ENCODE data around the gene APOOL.

APOOL gene

DNA sequence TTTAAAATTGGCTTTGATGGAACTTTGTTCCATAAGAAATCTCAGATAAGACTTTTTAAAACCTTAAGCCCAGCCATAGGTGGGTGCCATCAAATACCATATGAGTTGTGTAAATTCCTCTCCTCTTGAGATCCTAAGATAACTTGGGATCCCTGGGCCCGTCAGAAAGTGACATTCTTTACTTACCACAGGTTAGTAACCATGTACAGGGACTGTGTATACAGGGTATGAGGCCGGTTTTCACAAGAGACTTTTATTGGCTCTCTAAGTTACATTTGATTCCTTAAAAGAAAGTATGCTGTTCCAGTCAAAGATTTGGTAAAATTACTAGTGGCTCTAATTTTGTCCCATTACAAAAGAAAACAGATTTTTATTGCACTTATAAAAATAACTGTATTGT is 110.1 kb downstream of the APOOL start:
- no peaks in the 10 kb centered on the region for H3K4me1 ChIP-seq (ENCODE audit: low read length)
- no peaks in the 10 kb centered on the region for H3K9me3 ChIP-seq (ENCODE audit: insufficient read depth, low read length)
- TF ChIP-seq, protein P1, sequence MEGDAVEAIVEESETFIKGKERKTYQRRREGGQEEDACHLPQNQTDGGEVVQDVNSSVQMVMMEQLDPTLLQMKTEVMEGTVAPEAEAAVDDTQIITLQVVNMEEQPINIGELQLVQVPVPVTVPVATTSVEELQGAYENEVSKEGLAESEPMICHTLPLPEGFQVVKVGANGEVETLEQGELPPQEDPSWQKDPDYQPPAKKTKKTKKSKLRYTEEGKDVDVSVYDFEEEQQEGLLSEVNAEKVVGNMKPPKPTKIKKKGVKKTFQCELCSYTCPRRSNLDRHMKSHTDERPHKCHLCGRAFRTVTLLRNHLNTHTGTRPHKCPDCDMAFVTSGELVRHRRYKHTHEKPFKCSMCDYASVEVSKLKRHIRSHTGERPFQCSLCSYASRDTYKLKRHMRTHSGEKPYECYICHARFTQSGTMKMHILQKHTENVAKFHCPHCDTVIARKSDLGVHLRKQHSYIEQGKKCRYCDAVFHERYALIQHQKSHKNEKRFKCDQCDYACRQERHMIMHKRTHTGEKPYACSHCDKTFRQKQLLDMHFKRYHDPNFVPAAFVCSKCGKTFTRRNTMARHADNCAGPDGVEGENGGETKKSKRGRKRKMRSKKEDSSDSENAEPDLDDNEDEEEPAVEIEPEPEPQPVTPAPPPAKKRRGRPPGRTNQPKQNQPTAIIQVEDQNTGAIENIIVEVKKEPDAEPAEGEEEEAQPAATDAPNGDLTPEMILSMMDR (IDR thresholded peaks at IDR 0.05; ENCODE audit: low read depth, low read length): no peak
- no peak for TF ChIP-seq EZH2phosphoT487 (IDR thresholded peaks at IDR 0.05; ENCODE audit: low read depth)
- H3K36me3 ChIP-seq (replicated peaks; ENCODE audit: low read depth, low read length): no peaks in the 10 kb centered on the region
- H4K20me1 ChIP-seq (ENCODE audit: insufficient read depth, low read length): no peaks in the 10 kb centered on the region
- H3K79me2 ChIP-seq (ENCODE audit: low read length): no peaks in the 10 kb centered on the region
- no peak overlapping the region for H3K4me2 ChIP-seq (ENCODE audit: low read length)
- no peak overlapping the region for H3K4me3 ChIP-seq (ENCODE audit: low read length)
- H3K27me3 ChIP-seq (ENCODE audit: low read depth, low read length): no peaks in the 10 kb centered on the region
- no peak overlapping the region for H2AFZ ChIP-seq (ENCODE audit: low read depth, low read length)
- H3K27ac ChIP-seq (ENCODE audit: low read length): no peak overlapping the region
- no peak overlapping the region for H3K9ac ChIP-seq (ENCODE audit: low read length)

DNA sequence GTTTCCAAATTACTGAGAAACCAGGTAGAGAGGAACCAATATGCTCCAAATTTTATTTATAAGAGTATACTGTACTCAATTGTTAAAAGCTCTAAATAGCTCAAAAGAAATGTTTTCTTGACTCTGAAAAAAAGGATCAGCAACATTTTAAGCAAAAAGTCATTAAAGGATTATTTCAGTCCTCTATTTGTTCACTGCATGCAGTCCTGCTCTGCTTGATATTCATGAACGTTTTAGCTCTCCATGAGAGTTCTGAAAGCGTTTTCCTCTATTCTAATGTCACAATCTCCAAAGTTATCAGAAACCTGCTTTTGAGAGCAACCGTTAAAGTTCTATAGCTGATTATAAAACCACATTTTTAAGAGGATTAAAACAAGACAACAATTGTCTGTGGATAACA is 110.5 kb downstream of the APOOL start:
- TF ChIP-seq, protein P1 (IDR thresholded peaks at IDR 0.05; ENCODE audit: low read depth, low read length): no peak
- TF ChIP-seq EZH2phosphoT487 (IDR thresholded peaks at IDR 0.05; ENCODE audit: low read depth): no peak
- no peaks in the 10 kb centered on the region for H3K4me1 ChIP-seq (ENCODE audit: low read length)
- no peak overlapping the region for H3K4me3 ChIP-seq (ENCODE audit: low read length)
- H3K27me3 ChIP-seq (ENCODE audit: low read depth, low read length): no peaks in the 10 kb centered on the region
- H3K9me3 ChIP-seq (ENCODE audit: insufficient read depth, low read length): no peaks in the 10 kb centered on the region
- H3K4me2 ChIP-seq (ENCODE audit: low read length): no peak overlapping the region
- H4K20me1 ChIP-seq (ENCODE audit: insufficient read depth, low read length): no peaks in the 10 kb centered on the region
- H2AFZ ChIP-seq (ENCODE audit: low read depth, low read length): no peak overlapping the region
- no peak overlapping the region for H3K9ac ChIP-seq (ENCODE audit: low read length)
- no peaks in the 10 kb centered on the region for H3K36me3 ChIP-seq (replicated peaks; ENCODE audit: low read depth, low read length)
- H3K79me2 ChIP-seq (ENCODE audit: low read length): no peaks in the 10 kb centered on the region
- no peak overlapping the region for H3K27ac ChIP-seq (ENCODE audit: low read length)

DNA sequence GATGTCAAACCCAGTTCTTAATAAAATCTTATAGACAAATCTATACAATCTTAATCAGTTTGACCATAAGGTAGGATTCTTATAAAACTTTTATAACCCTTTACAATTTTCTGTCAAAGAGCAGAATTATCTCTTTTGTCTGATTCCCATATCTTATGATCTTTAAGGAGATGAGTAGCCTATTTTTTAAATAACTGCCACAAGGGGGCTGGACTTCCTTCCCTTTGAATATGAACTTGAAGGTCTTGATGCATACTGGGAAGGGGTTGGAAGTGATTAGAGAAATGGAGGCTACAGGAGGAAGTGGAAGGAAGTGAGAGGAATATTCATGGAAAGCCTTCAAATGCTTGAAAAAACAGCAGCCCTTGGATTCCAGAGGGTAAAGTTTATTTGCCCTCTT is 111.1 kb downstream of the APOOL start:
- no peak overlapping the region for H2AFZ ChIP-seq (ENCODE audit: low read depth, low read length)
- no peaks in the 10 kb centered on the region for H3K9me3 ChIP-seq (ENCODE audit: insufficient read depth, low read length)
- H3K27ac ChIP-seq (ENCODE audit: low read length): no peak overlapping the region
- no peak overlapping the region for H3K9ac ChIP-seq (ENCODE audit: low read length)
- no peaks in the 10 kb centered on the region for H4K20me1 ChIP-seq (ENCODE audit: insufficient read depth, low read length)
- H3K27me3 ChIP-seq (ENCODE audit: low read depth, low read length): no peaks in the 10 kb centered on the region
- no peak overlapping the region for H3K4me3 ChIP-seq (ENCODE audit: low read length)
- no peaks in the 10 kb centered on the region for H3K79me2 ChIP-seq (ENCODE audit: low read length)
- H3K4me2 ChIP-seq (ENCODE audit: low read length): no peak overlapping the region
- H3K36me3 ChIP-seq (replicated peaks; ENCODE audit: low read depth, low read length): no peaks in the 10 kb centered on the region
- no peak for TF ChIP-seq EZH2phosphoT487 (IDR thresholded peaks at IDR 0.05; ENCODE audit: low read depth)
- TF ChIP-seq, protein P1 (IDR thresholded peaks at IDR 0.05; ENCODE audit: low read depth, low read length): peak; percentile 11; the same call in 1 of the 2 replicates
- H3K4me1 ChIP-seq (ENCODE audit: low read length): no peaks in the 10 kb centered on the region

DNA sequence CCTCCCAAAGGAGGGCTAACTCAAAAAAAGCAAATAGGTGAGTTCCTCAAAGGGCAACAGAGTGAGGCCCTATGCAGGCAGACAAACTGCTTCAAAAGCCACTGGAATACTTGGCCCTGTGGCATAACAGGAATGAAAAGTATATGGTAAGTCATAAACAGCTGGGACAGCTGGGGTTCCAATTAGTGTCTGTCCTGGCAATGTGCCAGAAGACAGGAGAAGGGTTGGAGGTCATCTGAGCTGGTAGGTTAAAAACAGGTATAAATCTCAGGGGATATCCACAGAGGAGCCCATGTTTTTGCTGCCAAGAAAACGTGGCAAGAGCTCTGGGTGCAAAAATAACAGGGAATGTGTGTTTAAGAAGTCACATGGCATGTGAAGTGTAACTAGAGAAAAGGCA is 111.6 kb downstream of the APOOL start:
- Histone ChIP-seq H3K36me3 (replicated peaks; ENCODE audit: low read depth, low read length) (no peaks in the 10 kb centered on the region), H3K27me3 (ENCODE audit: low read depth, low read length) (no peaks in the 10 kb centered on the region), H3K27ac (ENCODE audit: low read length) (no peak overlapping the region), H3K4me2 (ENCODE audit: low read length) (no peak overlapping the region), H4K20me1 (ENCODE audit: insufficient read depth, low read length) (no peaks in the 10 kb centered on the region), H3K9me3 (ENCODE audit: insufficient read depth, low read length) (no peaks in the 10 kb centered on the region), H3K79me2 (ENCODE audit: low read length) (no peaks in the 10 kb centered on the region), H3K4me1 (ENCODE audit: low read length) (no peaks in the 10 kb centered on the region), H3K4me3 (ENCODE audit: low read length) (no peak overlapping the region), H2AFZ (ENCODE audit: low read depth, low read length) (no peak overlapping the region), H3K9ac (ENCODE audit: low read length) (no peak overlapping the region)
- no peak for TF ChIP-seq EZH2phosphoT487 (IDR thresholded peaks at IDR 0.05; ENCODE audit: low read depth)
- TF ChIP-seq, protein P1 (IDR thresholded peaks at IDR 0.05; ENCODE audit: low read depth, low read length): no peak
